ENCODE data around the gene FEV. TPM values are rescaled to one million over a fixed set of nuclear protein-coding genes. Genes with fewer than 3 reads are reported as not detected.

The FEV gene
- total and polyA plus RNA-seq, 2 donors (not counting 3 experiments of a cell fraction or from before 2014, with no cell fraction given) = not detected

DNA sequence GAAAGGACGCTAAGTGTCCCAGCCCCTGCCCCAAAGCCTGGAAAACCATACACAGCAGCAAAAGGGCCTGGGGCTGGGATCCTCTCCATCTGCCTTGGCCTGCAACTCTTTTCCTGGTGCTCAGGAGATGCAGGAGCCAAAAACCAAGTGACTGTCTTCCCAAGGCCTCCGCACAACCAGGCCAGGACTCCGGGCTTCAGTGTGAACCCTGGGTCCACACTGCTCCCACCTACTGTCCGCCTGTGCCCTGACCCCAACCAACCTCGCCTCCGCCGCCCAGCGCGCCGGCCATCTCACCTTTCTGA is 1.1 kb downstream of the FEV start:
- Histone ChIP-seq H3K79me2 (ENCODE audit: control insufficient read depth, insufficient read depth, low read length) (no peaks in the 10 kb centered on the region), H3K9me3 (replicated peaks; ENCODE audit: control insufficient read depth, insufficient read depth, low read length) (no peaks in the 10 kb centered on the region), H3K9ac (replicated peaks; ENCODE audit: extremely low read depth, insufficient read depth, low read length) (no peak overlapping the region), H3K27ac (ENCODE audit: insufficient read depth, low read depth, low read length) (no peak overlapping the region), H4K20me1 (replicated peaks; ENCODE audit: control insufficient read depth, extremely low read depth, insufficient read depth, low read length) (no peaks in the 10 kb centered on the region), H3K27me3 (ENCODE audit: control insufficient read depth in 2 of 2, insufficient read depth in 2 of 2, low read length in 2 of 2) (peaks cover 64 to 77% of the 10 kb centered on the region in 2 experiments), H3K4me3 (replicated peaks in 1 of 3; ENCODE audit: insufficient read depth in 1 of 3, low read depth in 1 of 3, low read length in 3 of 3) (no peak overlapping the region), H3K4me1 (ENCODE audit: control insufficient read depth, extremely low read depth, insufficient read depth, low read length) (peaks cover 15% of the 10 kb centered on the region), H3K4me2 (ENCODE audit: insufficient read depth, low read length) (peak overlapping the region; percentile 43), H2AFZ (ENCODE audit: low read depth, low read length) (no peak overlapping the region), H3K36me3 (ENCODE audit: control insufficient read depth in 2 of 2, extremely low read depth in 1 of 2, insufficient read depth in 2 of 2, low read length in 2 of 2) (no peaks in the 10 kb centered on the region), H3K9me1 (replicated peaks; ENCODE audit: control insufficient read depth, extremely low read depth, insufficient read depth, low read length) (no peaks in the 10 kb centered on the region)
- CTCF ChIA-PET = interaction anchor here (1.0 to 5.7 kb wide), 5 partner anchors 10 to 176 kb away, joined by 3 to 164 read pairs (median 7); partner anchors contain the start of genes CRYBA2 and NHEJ1
- FAIRE-seq (no peak), DNase-seq (ENCODE audit: low read depth, low spot score) (no peak)
- TF ChIP-seq, protein P1, sequence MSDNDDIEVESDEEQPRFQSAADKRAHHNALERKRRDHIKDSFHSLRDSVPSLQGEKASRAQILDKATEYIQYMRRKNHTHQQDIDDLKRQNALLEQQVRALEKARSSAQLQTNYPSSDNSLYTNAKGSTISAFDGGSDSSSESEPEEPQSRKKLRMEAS (IDR thresholded peaks at IDR 0.05; ENCODE audit: insufficient read depth, insufficient read length) = no peak
- no peak for TF ChIP-seq FOS (IDR thresholded peaks at IDR 0.05; ENCODE audit: borderline replicate concordance, insufficient read depth, low read length)
- no peak for TF ChIP-seq JUN (IDR thresholded peaks at IDR 0.05; ENCODE audit: borderline replicate concordance, insufficient read depth, insufficient read length, low read depth)
- no peak for TF ChIP-seq MYC (IDR thresholded peaks at IDR 0.05; ENCODE audit: low read depth, low read length)
- TF ChIP-seq GATA2 (IDR thresholded peaks at IDR 0.05; ENCODE audit: insufficient read depth, insufficient read length, low read depth, low read length) = no peak
- no peak for TF ChIP-seq POLR2A (IDR thresholded peaks at IDR 0.05; ENCODE audit: low read depth, low read length)
- TF ChIP-seq, protein P2, sequence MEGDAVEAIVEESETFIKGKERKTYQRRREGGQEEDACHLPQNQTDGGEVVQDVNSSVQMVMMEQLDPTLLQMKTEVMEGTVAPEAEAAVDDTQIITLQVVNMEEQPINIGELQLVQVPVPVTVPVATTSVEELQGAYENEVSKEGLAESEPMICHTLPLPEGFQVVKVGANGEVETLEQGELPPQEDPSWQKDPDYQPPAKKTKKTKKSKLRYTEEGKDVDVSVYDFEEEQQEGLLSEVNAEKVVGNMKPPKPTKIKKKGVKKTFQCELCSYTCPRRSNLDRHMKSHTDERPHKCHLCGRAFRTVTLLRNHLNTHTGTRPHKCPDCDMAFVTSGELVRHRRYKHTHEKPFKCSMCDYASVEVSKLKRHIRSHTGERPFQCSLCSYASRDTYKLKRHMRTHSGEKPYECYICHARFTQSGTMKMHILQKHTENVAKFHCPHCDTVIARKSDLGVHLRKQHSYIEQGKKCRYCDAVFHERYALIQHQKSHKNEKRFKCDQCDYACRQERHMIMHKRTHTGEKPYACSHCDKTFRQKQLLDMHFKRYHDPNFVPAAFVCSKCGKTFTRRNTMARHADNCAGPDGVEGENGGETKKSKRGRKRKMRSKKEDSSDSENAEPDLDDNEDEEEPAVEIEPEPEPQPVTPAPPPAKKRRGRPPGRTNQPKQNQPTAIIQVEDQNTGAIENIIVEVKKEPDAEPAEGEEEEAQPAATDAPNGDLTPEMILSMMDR (IDR thresholded peaks at IDR 0.05; ENCODE audit: extremely low read depth in 1 of 2, insufficient read depth in 1 of 2, low read depth in 1 of 2, low read length in 2 of 2) = no peak
- TF ChIP-seq EZH2 (IDR thresholded peaks at IDR 0.05; ENCODE audit: borderline replicate concordance, low read depth, low read length, severe bottlenecking) = no peak
- TF ChIP-seq POLR2AphosphoS5 (IDR thresholded peaks at IDR 0.05; ENCODE audit: insufficient read depth, low read depth, low read length) = no peak
- POLR2A ChIA-PET = no interaction called here
- intact Hi-C loops (cut with micrococcal nuclease) (loop anchor here (5.0 kb wide), 4 partner anchors 73 to 313 kb away; no protein-coding TSS in a partner anchor), dilution Hi-C loops (cut with MboI; ENCODE audit: extremely low pct_ligation_motif_present, low sequenced_read_pairs) (no loop called here)
- BruUV-seq (replicated peaks) = no TSS peak
